NCI-H1092 treated with DMSO at 0.1 percent for 48 hours (cell line): ENCODE measurements around the gene MUCL1.
"Not testable (repeated sequence)": the region's sequence is repeated elsewhere in the genome, so short reads cannot be mapped to it uniquely, and the experiment has no call there.

Source experiments
- DNase-seq: peaks from one replicate; lab custom pipeline; 2025; lab: John Stamatoyannopoulos, UW

MUCL1 gene

DNA sequence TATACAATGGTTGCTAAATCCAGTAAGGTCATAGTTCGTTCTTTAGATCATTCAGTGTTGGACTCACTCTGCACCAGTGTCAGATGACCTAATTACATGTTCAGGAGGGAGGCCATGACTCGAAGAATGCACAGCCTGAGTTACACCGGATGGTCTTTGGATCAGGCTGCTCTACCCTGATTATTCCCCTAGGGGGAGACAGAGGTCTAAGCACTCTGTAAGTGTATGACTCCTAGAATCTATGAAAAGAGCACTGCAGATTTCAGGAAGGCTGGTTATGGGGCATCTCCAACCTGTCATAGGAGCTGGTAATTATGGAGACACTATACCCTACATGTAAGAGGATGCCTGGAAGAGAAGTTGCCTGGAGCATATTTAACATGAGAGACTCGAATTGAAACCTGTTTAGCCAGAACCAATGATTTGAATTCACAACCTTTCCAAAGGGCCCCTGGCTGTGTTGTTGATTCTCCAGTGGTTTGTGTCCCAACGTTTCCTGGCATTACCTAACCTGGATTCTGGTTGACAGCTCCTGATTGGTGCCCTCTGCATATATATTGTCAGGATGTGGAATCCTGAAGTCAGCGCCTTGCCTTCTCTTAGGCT, at the start of gene MUCL1:
TSS of gene MUCL1 (plus strand) at position 584 of the 606 bp plus-strand sequence. CDS start 67 bp downstream, outside the sequence.
- peak; percentile 89 for DNase-seq

- no peak for DNase-seq
Measured at GRCh38 chr12:54821676-54822075, 32.6 kb upstream of the MUCL1 start.

- no peak for DNase-seq
Measured at GRCh38 chr12:54824402-54824801, 29.9 kb upstream of the MUCL1 start.

DNA sequence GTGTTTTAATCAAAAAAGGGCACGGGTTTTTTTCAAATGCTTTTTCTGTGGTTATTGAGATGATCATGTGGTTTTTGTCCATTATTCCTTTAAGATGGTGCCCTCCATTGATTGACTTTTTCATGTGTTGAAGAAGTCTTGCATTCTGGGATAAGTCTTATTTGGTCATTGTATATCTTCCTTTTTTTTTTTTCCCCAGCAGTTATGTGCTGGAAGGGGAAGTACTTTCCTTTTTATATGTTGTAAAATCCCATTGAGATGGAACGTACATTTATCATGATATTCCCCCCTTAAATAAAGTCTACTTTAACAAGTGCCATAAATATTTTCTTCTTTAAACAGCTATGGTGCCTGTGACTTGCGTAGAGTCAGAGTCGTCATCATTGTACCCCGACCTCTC, 24.8 kb upstream of the MUCL1 start:
- no peak for DNase-seq

DNA sequence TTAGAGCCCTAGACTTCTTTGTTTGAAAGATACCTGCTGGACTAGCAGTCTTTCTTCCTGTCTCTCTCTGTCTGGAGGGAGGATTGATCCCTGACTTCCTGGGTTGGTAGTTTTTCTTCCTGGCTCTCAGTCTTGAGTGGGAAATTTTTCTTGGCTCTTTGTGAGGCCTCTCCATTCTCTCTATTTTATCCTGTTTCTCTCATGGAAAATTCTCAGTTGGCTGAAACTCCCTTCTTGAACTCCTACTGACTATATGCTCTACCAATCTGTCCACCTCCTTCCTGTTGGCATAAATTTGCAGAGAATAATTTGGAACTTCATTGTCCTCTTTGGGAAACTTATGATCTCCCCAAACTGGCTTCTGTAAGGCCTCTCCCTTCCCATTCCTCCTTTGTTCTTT, 24.1 kb upstream of the MUCL1 start:
- DNase-seq = no peak

DNA sequence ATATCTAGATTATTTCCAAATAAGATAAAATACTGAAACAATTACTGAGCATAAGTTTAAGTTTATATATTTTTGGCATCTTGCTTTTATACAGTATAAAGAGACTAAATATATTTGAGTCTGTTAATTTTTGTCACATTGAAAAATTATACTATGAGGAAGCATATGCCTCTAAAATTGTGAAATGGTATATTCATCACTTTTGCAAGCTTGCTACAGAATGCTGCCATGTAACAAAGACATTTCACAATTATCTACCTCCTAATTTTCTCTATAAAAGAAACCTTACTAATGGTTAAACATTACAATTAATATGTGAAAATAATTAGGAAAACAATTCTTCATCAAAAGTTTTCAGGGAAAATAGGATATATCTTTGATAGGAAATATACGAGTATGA, 22.7 kb upstream of the MUCL1 start:
- no peak for DNase-seq

DNA sequence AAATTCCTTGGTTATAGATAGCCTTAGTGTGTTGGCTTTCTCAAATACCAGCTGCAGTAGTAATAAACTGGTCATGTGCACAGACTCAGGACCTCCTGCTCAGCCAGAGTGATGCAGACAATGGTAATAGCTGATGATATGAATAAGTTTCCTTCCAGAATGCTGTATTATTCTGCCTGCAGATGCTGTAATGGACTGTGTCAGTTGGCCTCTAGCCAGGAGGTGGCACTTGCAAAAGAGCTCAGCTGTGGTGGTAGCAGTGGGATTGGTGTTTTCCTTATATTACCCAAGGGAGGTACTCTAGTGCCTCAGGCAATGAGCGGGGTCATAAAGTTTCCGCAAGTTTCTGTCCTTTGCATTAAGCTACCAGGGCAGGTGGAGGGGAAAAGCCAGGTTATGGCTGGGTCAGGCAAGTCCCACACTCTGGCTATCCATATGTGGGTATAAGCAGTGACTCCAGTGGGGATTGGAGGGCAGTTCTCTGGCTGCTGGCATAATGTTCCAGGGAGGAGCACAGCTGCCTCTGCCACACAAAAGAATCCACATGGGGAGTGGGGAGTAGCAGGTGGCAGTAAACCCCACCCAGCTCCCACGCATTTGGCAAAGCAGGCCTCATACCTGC, 14.0 kb upstream of the MUCL1 start:
- DNase-seq = no peak

DNA sequence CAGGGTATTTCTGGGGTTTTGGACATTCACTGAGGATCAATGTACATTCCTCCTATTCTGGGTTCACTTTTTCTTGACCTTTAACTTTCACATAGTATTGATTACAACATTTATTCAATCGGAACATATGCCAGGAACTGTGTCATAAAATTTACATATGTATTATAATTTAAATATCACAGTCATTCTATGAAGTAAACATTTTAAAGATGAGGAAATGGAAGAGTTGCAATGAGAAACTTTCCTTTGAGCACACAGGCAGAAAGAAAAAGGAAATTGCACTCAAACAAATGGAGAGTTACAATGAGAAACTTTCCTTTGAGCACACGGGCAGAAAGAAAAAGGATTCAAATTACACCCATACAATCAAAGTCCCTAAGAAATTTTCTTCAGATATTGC, 3.1 kb downstream of the MUCL1 start:
- no peak for DNase-seq

- no peak for DNase-seq
Measured at GRCh38 chr12:54858562-54858961, 4.2 kb downstream of the MUCL1 start.

DNA sequence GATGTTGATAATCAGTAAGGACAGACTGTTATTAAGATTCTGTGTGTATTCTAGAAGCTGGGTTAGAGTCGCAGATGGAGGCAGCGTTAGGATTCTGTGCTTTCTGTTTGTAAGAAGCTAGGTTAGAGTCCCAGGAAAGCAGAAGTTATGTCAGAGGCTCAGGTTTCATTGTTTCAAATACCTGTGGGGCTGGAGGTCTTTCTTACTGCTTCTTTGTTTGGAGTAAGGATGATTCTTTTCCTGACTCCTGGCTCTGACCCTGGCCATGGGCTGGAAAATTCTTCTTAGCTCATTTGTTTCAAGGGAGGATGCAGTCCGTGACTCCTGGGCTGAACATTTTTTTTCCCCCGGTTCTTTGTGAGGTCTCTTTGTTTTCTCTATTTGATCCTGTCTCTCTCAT, 5.2 kb downstream of the MUCL1 start:
- DNase-seq = no peak

DNA sequence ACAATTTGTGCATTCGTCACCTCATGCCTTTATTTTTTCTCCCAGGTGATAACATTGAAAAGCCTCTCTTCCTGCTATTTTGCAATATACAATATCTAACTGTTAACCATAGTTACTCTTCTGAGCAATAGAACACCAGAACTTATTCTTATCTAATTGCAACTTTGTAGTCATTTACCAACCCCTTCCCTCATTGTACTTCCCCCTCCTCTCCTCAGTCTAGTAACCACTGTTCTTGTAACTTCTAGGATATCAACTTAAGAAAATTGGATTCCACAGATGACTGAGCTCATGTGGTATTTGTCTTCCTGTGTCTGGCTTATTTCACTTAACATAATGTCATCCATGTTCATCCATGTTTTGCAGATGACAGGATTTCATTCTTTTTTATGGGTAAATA, 7.6 kb downstream of the MUCL1 start:
- no peak for DNase-seq

GRCh38 chr12:54863948-54864618, 9.8 kb downstream of the MUCL1 start:
- no peak for DNase-seq

DNA sequence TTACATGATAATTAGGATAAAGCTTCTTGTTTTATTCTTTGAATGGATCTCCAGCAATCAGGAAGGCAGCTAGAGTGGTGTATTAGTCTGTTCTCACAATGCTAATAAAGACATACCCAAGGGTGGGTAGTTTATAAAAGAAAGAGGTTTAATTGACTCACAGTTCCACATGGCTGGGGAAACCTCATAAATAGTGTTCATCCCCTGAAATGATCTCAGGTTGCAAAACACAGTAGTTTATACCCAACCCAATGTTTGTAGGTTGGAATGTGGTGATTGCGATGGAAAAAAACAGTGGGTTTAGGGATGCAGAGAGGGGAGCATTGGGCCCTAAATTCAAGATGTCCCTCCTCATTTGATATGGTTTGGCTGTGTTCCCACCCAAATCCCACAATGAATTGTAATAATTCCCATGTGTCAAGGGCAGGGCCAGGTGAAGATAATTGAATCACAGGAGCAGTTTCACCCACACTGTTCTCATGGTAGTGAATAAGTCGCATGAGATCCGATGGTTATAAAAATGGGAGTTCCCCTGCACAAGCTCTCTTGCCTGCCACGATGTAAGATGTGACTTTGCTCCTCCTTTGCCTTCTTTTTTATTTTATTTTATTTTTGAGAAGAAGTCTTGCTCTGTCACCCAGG, 11.5 kb downstream of the MUCL1 start:
- no peak for DNase-seq

GRCh38 chr12:54868690-54869089, 14.4 kb downstream of the MUCL1 start:
- no peak for DNase-seq

- DNase-seq = no peak
Measured at GRCh38 chr12:54870048-54870447, 15.7 kb downstream of the MUCL1 start.

DNA sequence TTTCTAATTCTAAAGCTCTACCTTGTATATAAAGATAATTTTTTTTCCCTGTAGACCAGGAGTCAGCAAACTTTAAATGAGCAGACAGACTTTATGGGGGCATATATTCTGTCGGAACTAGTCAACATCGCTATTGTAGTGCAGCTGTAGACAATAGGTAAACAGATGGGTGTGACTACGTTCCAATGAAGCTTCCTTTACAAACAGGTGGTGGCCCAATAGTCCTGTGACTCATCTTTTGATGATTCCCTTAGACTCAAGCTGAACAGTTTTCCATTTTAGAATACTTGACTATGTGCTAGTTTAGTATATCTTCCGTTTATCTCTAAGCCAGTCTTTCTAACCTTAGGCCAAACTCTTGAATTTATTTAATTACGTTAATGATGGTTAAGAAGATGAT, 16.3 kb downstream of the MUCL1 start:
- DNase-seq = no peak

- no peak for DNase-seq
Measured at GRCh38 chr12:54879150-54879549, 24.8 kb downstream of the MUCL1 start.

- no peak for DNase-seq
Measured at GRCh38 chr12:54879579-54879978, 25.3 kb downstream of the MUCL1 start.

GRCh38 chr12:54882079-54882478, 27.8 kb downstream of the MUCL1 start:
- DNase-seq = no peak

GRCh38 chr12:54882597-54882996, 28.3 kb downstream of the MUCL1 start:
- not testable (repeated sequence) for DNase-seq

DNA sequence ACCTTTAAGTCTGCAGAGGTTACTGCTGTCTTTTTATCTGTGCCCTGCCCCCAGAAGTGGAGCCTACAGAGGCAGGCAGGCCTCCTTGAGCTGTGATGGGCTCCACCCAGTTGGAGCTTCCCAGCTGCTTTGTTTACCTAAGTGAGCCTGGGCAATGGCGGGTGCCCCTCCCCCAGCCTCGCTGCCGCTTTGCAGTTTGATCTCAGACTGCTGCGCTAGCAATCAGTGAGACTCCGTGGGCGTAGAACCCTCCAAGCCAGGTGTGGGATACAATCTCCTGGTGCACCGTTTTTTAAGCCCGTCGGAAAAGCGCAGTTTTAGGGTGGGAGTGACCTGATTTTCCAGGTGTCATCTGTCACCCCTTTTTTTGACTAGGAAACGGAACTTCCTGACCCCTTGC, 34.1 kb downstream of the MUCL1 start:
- DNase-seq = not testable (repeated sequence)

GRCh38 chr12:54890339-54890738, 36.0 kb downstream of the MUCL1 start:
- DNase-seq = peak; percentile 72
